ENCODE data around the gene NPRL2. TPM values are rescaled to one million over a fixed set of nuclear protein-coding genes. Genes with fewer than 3 reads are reported as not detected.

Gene NPRL2
- total and polyA plus RNA-seq, 2 donors (not counting 3 experiments of a cell fraction or from before 2014, with no cell fraction given), result 13.4 to 30.6 TPM

- no peaks in the 10 kb centered on the region for H3K9me3 ChIP-seq (replicated peaks; ENCODE audit: control insufficient read depth, insufficient read depth, low read length)
- H4K20me1 ChIP-seq (replicated peaks; ENCODE audit: control insufficient read depth, extremely low read depth, insufficient read depth, low read length), result no peaks in the 10 kb centered on the region
- H3K9ac ChIP-seq (replicated peaks; ENCODE audit: extremely low read depth, insufficient read depth, low read length), result no peak overlapping the region
- peak; percentile 3 for TF ChIP-seq POLR2A (IDR thresholded peaks at IDR 0.05; ENCODE audit: low read depth, low read length)
- no peak for TF ChIP-seq JUN (IDR thresholded peaks at IDR 0.05; ENCODE audit: borderline replicate concordance, insufficient read depth, insufficient read length, low read depth)
- intact Hi-C loops (cut with micrococcal nuclease) (no loop called here), dilution Hi-C loops (cut with MboI; ENCODE audit: extremely low pct_ligation_motif_present, low sequenced_read_pairs) (no loop called here)
- no peak overlapping the region for H3K4me2 ChIP-seq (ENCODE audit: insufficient read depth, low read length)
- no peaks in the 10 kb centered on the region for H3K79me2 ChIP-seq (ENCODE audit: control insufficient read depth, insufficient read depth, low read length)
- H3K27me3 ChIP-seq (ENCODE audit: control insufficient read depth in 2 of 2, insufficient read depth in 2 of 2, low read length in 2 of 2), result no peaks in the 10 kb centered on the region
- no peaks in the 10 kb centered on the region for H3K9me1 ChIP-seq (replicated peaks; ENCODE audit: control insufficient read depth, extremely low read depth, insufficient read depth, low read length)
- FAIRE-seq (no peak), DNase-seq (ENCODE audit: low read depth, low spot score) (no peak)
- no TSS peak for BruUV-seq (replicated peaks)
- H3K27ac ChIP-seq (ENCODE audit: insufficient read depth, low read depth, low read length), result no peak overlapping the region
- H3K36me3 ChIP-seq (ENCODE audit: control insufficient read depth in 2 of 2, extremely low read depth in 1 of 2, insufficient read depth in 2 of 2, low read length in 2 of 2), result no peaks in the 10 kb centered on the region
- H3K4me3 ChIP-seq (replicated peaks in 1 of 3; ENCODE audit: insufficient read depth in 1 of 3, low read depth in 1 of 3, low read length in 3 of 3), result no peak overlapping the region
- ChIA-PET CTCF (interaction anchor here (6.6 kb wide), 1 partner anchor 22 kb away, joined by 48 read pairs; the partner anchor contains the start of gene HYAL2), POLR2A (no interaction called here)
- H2AFZ ChIP-seq (ENCODE audit: low read depth, low read length), result no peak overlapping the region
- H3K4me1 ChIP-seq (ENCODE audit: control insufficient read depth, extremely low read depth, insufficient read depth, low read length), result peaks cover 25% of the 10 kb centered on the region
Measured at GRCh38 chr3:50302095-50303012, 48.2 kb downstream of the NPRL2 start.

- TF ChIP-seq POLR2AphosphoS5 (IDR thresholded peaks at IDR 0.05; ENCODE audit: insufficient read depth, low read depth, low read length) (no peak), CTCF (IDR thresholded peaks at IDR 0.05; ENCODE audit: extremely low read depth in 1 of 2, insufficient read depth in 1 of 2, low read depth in 1 of 2, low read length in 2 of 2) (no peak), POLR2A (IDR thresholded peaks at IDR 0.05; ENCODE audit: low read depth, low read length) (no peak), EZH2 (IDR thresholded peaks at IDR 0.05; ENCODE audit: borderline replicate concordance, low read depth, low read length, severe bottlenecking) (no peak), GATA2 (IDR thresholded peaks at IDR 0.05; ENCODE audit: insufficient read depth, insufficient read length, low read depth, low read length) (no peak), JUN (IDR thresholded peaks at IDR 0.05; ENCODE audit: borderline replicate concordance, insufficient read depth, insufficient read length, low read depth) (no peak)
- Histone ChIP-seq H3K79me2 (ENCODE audit: control insufficient read depth, insufficient read depth, low read length) (no peaks in the 10 kb centered on the region), H3K4me2 (ENCODE audit: insufficient read depth, low read length) (peak overlapping the region; percentile 42), H3K36me3 (ENCODE audit: control insufficient read depth in 2 of 2, extremely low read depth in 1 of 2, insufficient read depth in 2 of 2, low read length in 2 of 2) (no peaks in the 10 kb centered on the region), H3K9me1 (replicated peaks; ENCODE audit: control insufficient read depth, extremely low read depth, insufficient read depth, low read length) (no peaks in the 10 kb centered on the region), H3K27me3 (ENCODE audit: control insufficient read depth in 2 of 2, insufficient read depth in 2 of 2, low read length in 2 of 2) (no peaks in the 10 kb centered on the region), H3K4me1 (ENCODE audit: control insufficient read depth, extremely low read depth, insufficient read depth, low read length) (peaks cover 25% of the 10 kb centered on the region), H4K20me1 (replicated peaks; ENCODE audit: control insufficient read depth, extremely low read depth, insufficient read depth, low read length) (no peaks in the 10 kb centered on the region), H2AFZ (ENCODE audit: low read depth, low read length) (no peak overlapping the region), H3K4me3 (replicated peaks in 1 of 3; ENCODE audit: insufficient read depth in 1 of 3, low read depth in 1 of 3, low read length in 3 of 3) (no peak overlapping the region), H3K9ac (replicated peaks; ENCODE audit: extremely low read depth, insufficient read depth, low read length) (no peak overlapping the region), H3K27ac (ENCODE audit: insufficient read depth, low read depth, low read length) (peak overlapping the region; percentile 50), H3K9me3 (replicated peaks; ENCODE audit: control insufficient read depth, insufficient read depth, low read length) (no peaks in the 10 kb centered on the region)
- FAIRE-seq (no peak), DNase-seq (ENCODE audit: low read depth, low spot score) (no peak)
- intact Hi-C loops (cut with micrococcal nuclease) (no loop called here), dilution Hi-C loops (cut with MboI; ENCODE audit: extremely low pct_ligation_motif_present, low sequenced_read_pairs) (no loop called here)
- BruUV-seq (replicated peaks), result no TSS peak
- POLR2A ChIA-PET, result no interaction called here
- CTCF ChIA-PET, result no interaction called here
Measured at GRCh38 chr3:50300681-50301254, 49.8 kb downstream of the NPRL2 start.
